Neuronal stem cell (in vitro differentiated cells): Measurements from ENCODE around the gene DZIP1L.

Experiments used
- DNase-seq: peaks from one replicate; pipeline ENCODE4 v3.0.0-alpha.2; 2013; ENCODE audit warnings: low spot score
- H2AFZ ChIP-seq: one replicate; pipeline ENCODE4 v1.6.1; 2013; ENCODE audit warnings: mild to moderate bottlenecking, low read length, inconsistent platforms
- H2AK5ac ChIP-seq: 2 replicates; pipeline ENCODE4 v1.6.1; 2013; ENCODE audit warnings: low read depth, mild to moderate bottlenecking, inconsistent platforms, low read length, moderate library complexity, mixed read lengths
- H2BK120ac ChIP-seq: 2 replicates; pipeline ENCODE4 v1.6.1; 2013; ENCODE audit warnings: low read depth, mild to moderate bottlenecking, inconsistent platforms, low read length, moderate library complexity, mixed read lengths
- H2BK12ac ChIP-seq: one replicate; pipeline ENCODE4 v1.6.1; 2013; ENCODE audit warnings: low read length, inconsistent platforms
- H2BK15ac ChIP-seq: 2 replicates; pipeline ENCODE4 v1.6.1; 2013; ENCODE audit warnings: mild to moderate bottlenecking, low read length, inconsistent platforms, mixed read lengths
- H2BK5ac ChIP-seq: one replicate; pipeline ENCODE4 v1.6.1; 2013; ENCODE audit warnings: inconsistent platforms, mild to moderate bottlenecking, low read length, moderate library complexity
- H3K14ac ChIP-seq: one replicate; pipeline ENCODE4 v1.6.1; 2013; ENCODE audit warnings: low read length, inconsistent platforms
- H3K18ac ChIP-seq: 2 replicates; pipeline ENCODE4 v1.6.1; 2013; ENCODE audit warnings: low read length, inconsistent platforms
- H3K23ac ChIP-seq: 2 replicates; pipeline ENCODE4 v1.6.1; 2013; ENCODE audit warnings: low read depth, mild to moderate bottlenecking, mixed read lengths, low read length, inconsistent platforms; ENCODE audit not compliant: poor library complexity
- H3K27ac ChIP-seq: replicated peaks from 3 replicates; pipeline ENCODE4 v1.5.1; 2013; ENCODE audit warnings: low read length, inconsistent platforms
- H3K27me3 ChIP-seq, 3 experiments: 2 replicates each; pipeline ENCODE4 v1.6.1; 2013; ENCODE audit warnings: low read length in 3 of 3, mild to moderate bottlenecking in 2 of 3, inconsistent platforms in 1 of 3, low read depth in 1 of 3, mixed read lengths in 1 of 3, moderate library complexity in 1 of 3; ENCODE audit not compliant: control insufficient read depth in 3 of 3, insufficient read depth in 3 of 3
- H3K36me3 ChIP-seq, 2 donors: replicated peaks in 1 of 2; 2 replicates each; pipeline ENCODE4 v1.6.1; 2013; ENCODE audit warnings: low read length in 2 of 2; ENCODE audit not compliant: control insufficient read depth in 2 of 2, insufficient read depth in 2 of 2
- H3K4ac ChIP-seq: 2 replicates; pipeline ENCODE4 v1.6.1; 2013; ENCODE audit warnings: inconsistent platforms, mild to moderate bottlenecking, low read length, moderate library complexity
- H3K4me1 ChIP-seq, 2 donors: 1 replicate in 1 of 2; 2 replicates in 1 of 2; pipeline ENCODE4 v1.6.1; 2013; ENCODE audit warnings: low read length in 2 of 2, low read depth in 1 of 2; ENCODE audit not compliant: control insufficient read depth in 2 of 2, insufficient read depth in 1 of 2
- H3K4me2 ChIP-seq: one replicate; pipeline ENCODE4 v1.6.1; 2013; ENCODE audit warnings: mild to moderate bottlenecking, low read length, inconsistent platforms; ENCODE audit not compliant: insufficient read depth, poor library complexity, severe bottlenecking
- H3K4me3 ChIP-seq, 2 donors: 2 replicates each; pipeline ENCODE4 v1.5.1; 2013; ENCODE audit warnings: low read length in 2 of 2, mild to moderate bottlenecking in 2 of 2, inconsistent platforms in 1 of 2, moderate library complexity in 1 of 2
- H3K79me1 ChIP-seq: one replicate; pipeline ENCODE4 v1.6.1; 2013; ENCODE audit warnings: low read depth, mild to moderate bottlenecking, inconsistent platforms, low read length, moderate library complexity
- H3K9ac ChIP-seq: one replicate; pipeline ENCODE4 v1.6.1; 2013; ENCODE audit warnings: mild to moderate bottlenecking, low read depth, low read length, inconsistent platforms; ENCODE audit not compliant: poor library complexity
- H3K9me3 ChIP-seq, 2 donors: replicated peaks in 1 of 2; 2 replicates each; pipeline versions ENCODE3 to v1.6.1; 2013; ENCODE audit warnings: low read length in 2 of 2, mild to moderate bottlenecking in 2 of 2, inconsistent platforms in 1 of 2, low read depth in 1 of 2, mixed read lengths in 1 of 2, moderate library complexity in 1 of 2; ENCODE audit not compliant: control insufficient read depth in 2 of 2, insufficient read depth in 1 of 2
- H4K8ac ChIP-seq: one replicate; pipeline ENCODE4 v1.6.1; 2013; ENCODE audit warnings: low read depth, mild to moderate bottlenecking, inconsistent platforms, low read length, moderate library complexity
- H4K91ac ChIP-seq: one replicate; pipeline ENCODE4 v1.6.1; 2013; ENCODE audit warnings: low read length, low read depth, mild to moderate bottlenecking, inconsistent platforms; ENCODE audit not compliant: poor library complexity
- WGBS, 2 donors: extraction: QIAGEN DNeasy Blood & Tissue Kit; methylation state at CpG; one replicate each; pipeline ENCODE4 v1.1.7; 2013; ENCODE audit warnings: missing lambda C conversion rate in 2 of 2, mixed read lengths in 1 of 2; ENCODE audit not compliant: insufficient read length in 2 of 2, insufficient replicate concordance in 1 of 2; ENCODE audit errors: extremely low coverage in 2 of 2; 5-methylcytosine and 5-hydroxymethylcytosine counted together

Gene DZIP1L

GRCh38 chr3:138137861-138138260 is 22.5 kb upstream of the DZIP1L start:
- Histone ChIP-seq H2BK5ac (no peak overlapping the region), H3K9me3 (no peaks in the 10 kb centered on the region), H2BK120ac (no peak overlapping the region), H2AK5ac (no peak overlapping the region), H3K79me1 (no peaks in the 10 kb centered on the region), H2BK15ac (no peak overlapping the region), H2AFZ (no peak overlapping the region), H3K4me2 (no peak overlapping the region), H3K18ac (no peak overlapping the region), H3K36me3 (no peaks in the 10 kb centered on the region), H2BK12ac (no peak overlapping the region), H4K91ac (no peak overlapping the region), H3K4me1 (peaks cover 0 to 1% of the 10 kb centered on the region in 2 donors), H3K14ac (no peak overlapping the region), H3K23ac (no peak overlapping the region), H3K4me3 (no peak overlapping the region), H3K4ac (no peak overlapping the region), H3K27ac (no peak overlapping the region), H3K27me3 (peaks cover 0 to 10% (median 0%) of the 10 kb centered on the region in 3 experiments), H3K9ac (no peak overlapping the region), H4K8ac (no peak overlapping the region)
- no CpG with 5 or more reads among the region's 2 CpGs for WGBS, 2 donors
- DNase-seq, result no peak

- Histone ChIP-seq H2AFZ (peak overlapping the region; percentile 30), H3K36me3 (no peaks in the 10 kb centered on the region), H2BK120ac (no peak overlapping the region), H2BK15ac (no peak overlapping the region), H3K18ac (no peak overlapping the region), H4K8ac (no peak overlapping the region), H3K4ac (no peak overlapping the region), H3K4me2 (no peak overlapping the region), H3K4me1 (peaks cover 0 to 1% of the 10 kb centered on the region in 2 donors), H2AK5ac (no peak overlapping the region), H3K27ac (no peak overlapping the region), H3K14ac (no peak overlapping the region), H3K23ac (no peak overlapping the region), H2BK12ac (no peak overlapping the region), H3K27me3 (peaks cover 0 to 20% (median 0%) of the 10 kb centered on the region in 3 experiments), H2BK5ac (no peak overlapping the region), H3K4me3 (no peak overlapping the region), H3K9ac (no peak overlapping the region), H3K9me3 (no peaks in the 10 kb centered on the region), H4K91ac (no peak overlapping the region), H3K79me1 (no peaks in the 10 kb centered on the region)
- no peak for DNase-seq
- WGBS, 2 donors, result no CpG with 5 or more reads among the region's 3 CpGs
Measured at GRCh38 chr3:138136201-138136600, 20.8 kb upstream of the DZIP1L start.

GRCh38 chr3:138135833-138136194 is 20.4 kb upstream of the DZIP1L start:
- Histone ChIP-seq H3K4ac (no peak overlapping the region), H2BK12ac (no peak overlapping the region), H2BK5ac (no peak overlapping the region), H4K91ac (no peak overlapping the region), H3K4me1 (peaks cover 0 to 1% of the 10 kb centered on the region in 2 donors), H3K23ac (no peak overlapping the region), H2BK120ac (no peak overlapping the region), H3K4me3 (no peak overlapping the region), H3K79me1 (no peaks in the 10 kb centered on the region), H3K4me2 (no peak overlapping the region), H3K9ac (no peak overlapping the region), H3K36me3 (no peaks in the 10 kb centered on the region), H3K18ac (no peak overlapping the region), H4K8ac (no peak overlapping the region), H2AFZ (no peak overlapping the region), H3K14ac (no peak overlapping the region), H2BK15ac (no peak overlapping the region), H3K27ac (no peak overlapping the region), H3K9me3 (no peaks in the 10 kb centered on the region), H3K27me3 (peaks cover 0 to 22% (median 0%) of the 10 kb centered on the region in 3 experiments), H2AK5ac (no peak overlapping the region)
- DNase-seq, result no peak
- WGBS, 2 donors, result no CpG with 5 or more reads among the region's 2 CpGs

GRCh38 chr3:138135146-138135832 is 19.9 kb upstream of the DZIP1L start:
- no peak overlapping the region for H3K14ac ChIP-seq
- no peak overlapping the region for H3K27ac ChIP-seq

More at GRCh38 chr3:138135146-138135832, 19.9 kb upstream of the DZIP1L start:
- Histone ChIP-seq H3K27me3 (peaks cover 0 to 26% (median 0%) of the 10 kb centered on the region in 3 experiments), H3K4me3 (no peak overlapping the region), H3K4me2 (no peak overlapping the region), H2AFZ (no peak overlapping the region), H4K8ac (no peak overlapping the region), H3K18ac (no peak overlapping the region), H3K4me1 (peaks cover 0 to 1% of the 10 kb centered on the region in 2 donors), H2BK12ac (no peak overlapping the region), H2AK5ac (no peak overlapping the region), H3K23ac (no peak overlapping the region), H2BK15ac (no peak overlapping the region), H2BK5ac (no peak overlapping the region), H3K79me1 (no peaks in the 10 kb centered on the region), H3K9ac (no peak overlapping the region), H3K36me3 (no peaks in the 10 kb centered on the region), H3K9me3 (no peaks in the 10 kb centered on the region), H3K4ac (no peak overlapping the region), H4K91ac (no peak overlapping the region), H2BK120ac (no peak overlapping the region)
- WGBS, 2 donors, result no CpG with 5 or more reads among the region's 3 CpGs
- DNase-seq, result no peak
